ENCODE data around the gene SCYGR8.
A peak's percentile ranks its signal among the peaks of the same experiment; 100 is the strongest.
"Not testable (repeated sequence)": the region's sequence is repeated elsewhere in the genome, so short reads cannot be mapped to it uniquely, and the experiment has no call there.

SCYGR8 gene

GRCh38 chr2:227724394-227725039 is 21.2 kb upstream of the SCYGR8 start, which contains the start of gene SCYGR6:
Gene SCYGR6, minus strand, starts transcription at chr2:227724757. Its CDS starts 0 bp downstream, at chr2:227724757.
- H3K27me3 Mint-ChIP-seq, result peaks cover 10% of the 10 kb centered on the region
- no peaks in the 10 kb centered on the region for H3K9me3 Mint-ChIP-seq
- no peaks in the 10 kb centered on the region for H3K36me3 Mint-ChIP-seq (ENCODE audit: low read depth)
- H3K4me3 Mint-ChIP-seq, result no peak within 1 kb of the TSS
- ATAC-seq (no peak), DNase-seq (no peak)
- H3K4me1 Mint-ChIP-seq, result no peaks in the 10 kb centered on the region
- H3K27ac Mint-ChIP-seq, result no peak within 1 kb of the TSS

- ATAC-seq (no peak), DNase-seq (no peak)
- H3K4me3 Mint-ChIP-seq, result no peak within 1 kb of the TSS
- H3K36me3 Mint-ChIP-seq (ENCODE audit: low read depth), result no peaks in the 10 kb centered on the region
- no peak within 1 kb of the TSS for H3K27ac Mint-ChIP-seq
- peaks cover 7% of the 10 kb centered on the region for H3K27me3 Mint-ChIP-seq
- H3K4me1 Mint-ChIP-seq, result no peaks in the 10 kb centered on the region
- no peaks in the 10 kb centered on the region for H3K9me3 Mint-ChIP-seq
Measured at GRCh38 chr2:227728035-227728434, 17.7 kb upstream of the SCYGR8 start, which contains the start of gene SCYGR7. Gene SCYGR7, plus strand, starts transcription at chr2:227728335. Its CDS starts 0 bp downstream, at chr2:227728335.

GRCh38 chr2:227739351-227739750 is 6.3 kb upstream of the SCYGR8 start:
- ATAC-seq (no peak), DNase-seq (no peak)
- H3K4me1 Mint-ChIP-seq, result no peaks in the 10 kb centered on the region
- no peaks in the 10 kb centered on the region for H3K9me3 Mint-ChIP-seq
- H3K27me3 Mint-ChIP-seq, result no peaks in the 10 kb centered on the region
- H3K36me3 Mint-ChIP-seq (ENCODE audit: low read depth), result no peaks in the 10 kb centered on the region
- no peak overlapping the region for H3K4me3 Mint-ChIP-seq
- no peak overlapping the region for H3K27ac Mint-ChIP-seq

- H3K36me3 Mint-ChIP-seq (ENCODE audit: low read depth); H3K9me3 Mint-ChIP-seq; H3K27me3 Mint-ChIP-seq; DNase-seq; ATAC-seq; H3K4me3 Mint-ChIP-seq; H3K4me1 Mint-ChIP-seq; H3K27ac Mint-ChIP-seq: not testable (repeated sequence)
Measured at GRCh38 chr2:227740705-227741104, 5.0 kb upstream of the SCYGR8 start.

GRCh38 chr2:227748079-227748478 is 2.4 kb downstream of the SCYGR8 start:
- Mint-ChIP-seq H3K27me3 (no peaks in the 10 kb centered on the region), H3K36me3 (ENCODE audit: low read depth) (no peaks in the 10 kb centered on the region), H3K9me3 (no peaks in the 10 kb centered on the region), H3K4me1 (no peaks in the 10 kb centered on the region), H3K27ac (no peak overlapping the region), H3K4me3 (no peak overlapping the region)
- DNase-seq (no peak), ATAC-seq (no peak)

DNA sequence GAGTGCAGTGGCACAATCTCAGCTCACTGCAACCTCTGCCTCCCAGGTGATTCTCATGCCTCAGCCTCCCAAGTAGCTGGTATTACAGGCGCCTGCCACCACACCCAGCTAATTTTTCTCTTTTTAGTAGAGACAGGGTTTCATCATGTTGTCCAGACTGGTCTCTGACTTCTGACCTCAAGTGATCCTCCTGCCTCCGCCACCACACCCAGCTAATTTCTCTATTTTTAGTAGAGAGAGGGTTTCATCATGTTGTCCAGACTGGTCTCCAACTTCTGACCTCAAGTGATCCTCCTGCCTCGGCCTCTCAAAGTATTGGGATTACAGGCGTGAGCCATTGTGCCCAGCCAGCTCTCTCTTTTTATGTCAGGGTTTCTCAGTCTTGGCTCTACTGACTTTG is 10.6 kb downstream of the SCYGR8 start:
- not testable (repeated sequence) for H3K9me3 Mint-ChIP-seq; H3K36me3 Mint-ChIP-seq (ENCODE audit: low read depth); H3K4me3 Mint-ChIP-seq; ATAC-seq; H3K27ac Mint-ChIP-seq; H3K27me3 Mint-ChIP-seq; DNase-seq; H3K4me1 Mint-ChIP-seq

DNA sequence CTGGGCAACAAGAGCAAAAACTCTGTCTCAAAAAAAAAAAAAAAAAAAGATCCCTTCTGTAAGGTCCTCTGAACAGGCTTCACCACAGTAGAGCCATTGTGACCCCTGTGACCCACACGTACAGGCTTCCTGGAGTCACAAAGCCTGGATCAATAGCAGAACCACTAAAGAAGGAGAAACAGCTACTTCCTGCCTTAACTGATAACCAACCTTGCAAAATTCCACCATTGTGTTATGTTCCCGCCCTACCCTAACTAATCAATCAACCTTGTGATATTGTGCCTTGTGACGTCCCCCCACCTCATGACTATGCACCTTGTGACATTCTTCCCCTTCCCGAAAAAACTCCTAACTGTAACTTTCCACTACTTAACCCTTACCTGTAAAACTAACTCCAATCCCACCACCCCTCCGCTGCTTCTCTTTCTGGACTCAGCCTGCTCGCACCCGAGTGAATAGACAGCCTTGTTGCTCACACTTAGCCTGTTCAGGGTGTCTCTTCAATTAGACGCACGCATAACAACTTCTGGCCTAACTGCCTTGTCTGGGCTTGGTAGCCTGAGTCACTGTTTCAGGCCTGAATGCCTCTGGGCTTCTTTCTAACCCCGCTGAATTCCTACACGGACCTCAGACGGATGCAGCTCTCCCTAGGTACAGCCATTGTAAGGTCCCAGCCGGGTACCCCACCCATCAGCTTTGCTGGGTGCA is 13.9 kb downstream of the SCYGR8 start:
- Mint-ChIP-seq H3K4me1 (no peaks in the 10 kb centered on the region), H3K27ac (no peak overlapping the region), H3K36me3 (ENCODE audit: low read depth) (no peaks in the 10 kb centered on the region), H3K4me3 (no peak overlapping the region), H3K27me3 (no peaks in the 10 kb centered on the region), H3K9me3 (no peaks in the 10 kb centered on the region)
- ATAC-seq (no peak), DNase-seq (no peak)

GRCh38 chr2:227761740-227762476 is 16.2 kb downstream of the SCYGR8 start:
- Mint-ChIP-seq H3K36me3 (ENCODE audit: low read depth) (no peaks in the 10 kb centered on the region), H3K4me3 (no peak overlapping the region), H3K27me3 (no peaks in the 10 kb centered on the region), H3K27ac (no peak overlapping the region), H3K9me3 (no peaks in the 10 kb centered on the region), H3K4me1 (no peaks in the 10 kb centered on the region)
- DNase-seq (no peak), ATAC-seq (no peak)

DNA sequence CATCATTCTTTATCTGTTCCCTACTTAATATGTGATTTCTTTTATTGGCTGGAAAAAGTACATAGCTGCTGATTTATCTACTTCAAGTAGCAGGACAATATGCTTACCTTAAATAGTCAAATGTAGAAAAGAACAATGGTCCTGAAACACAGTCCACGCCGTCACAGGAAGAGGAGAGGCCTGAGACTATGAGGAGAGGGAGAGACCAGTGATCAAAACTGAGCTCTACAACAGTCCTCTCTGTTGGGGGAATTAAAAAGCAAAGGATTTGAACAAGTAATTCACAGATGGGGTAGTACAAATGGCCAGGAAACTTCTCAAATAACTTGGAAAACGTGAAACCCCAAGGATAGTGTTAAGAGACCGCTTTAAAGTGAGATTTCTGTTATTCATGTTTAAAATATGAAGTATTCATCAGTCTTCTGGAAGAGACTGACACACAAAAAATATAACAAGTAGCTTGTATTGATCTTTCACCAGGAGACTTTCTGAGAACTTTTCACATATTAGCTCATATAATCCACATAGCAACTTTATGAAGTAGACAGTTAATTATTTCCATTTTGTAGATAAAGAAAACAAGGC is 20.2 kb downstream of the SCYGR8 start:
- no peaks in the 10 kb centered on the region for H3K36me3 Mint-ChIP-seq (ENCODE audit: low read depth)
- no peak overlapping the region for H3K27ac Mint-ChIP-seq
- DNase-seq (no peak), ATAC-seq (no peak)
- H3K4me1 Mint-ChIP-seq, result no peaks in the 10 kb centered on the region
- H3K4me3 Mint-ChIP-seq, result no peak overlapping the region
- no peaks in the 10 kb centered on the region for H3K9me3 Mint-ChIP-seq
- H3K27me3 Mint-ChIP-seq, result no peaks in the 10 kb centered on the region

DNA sequence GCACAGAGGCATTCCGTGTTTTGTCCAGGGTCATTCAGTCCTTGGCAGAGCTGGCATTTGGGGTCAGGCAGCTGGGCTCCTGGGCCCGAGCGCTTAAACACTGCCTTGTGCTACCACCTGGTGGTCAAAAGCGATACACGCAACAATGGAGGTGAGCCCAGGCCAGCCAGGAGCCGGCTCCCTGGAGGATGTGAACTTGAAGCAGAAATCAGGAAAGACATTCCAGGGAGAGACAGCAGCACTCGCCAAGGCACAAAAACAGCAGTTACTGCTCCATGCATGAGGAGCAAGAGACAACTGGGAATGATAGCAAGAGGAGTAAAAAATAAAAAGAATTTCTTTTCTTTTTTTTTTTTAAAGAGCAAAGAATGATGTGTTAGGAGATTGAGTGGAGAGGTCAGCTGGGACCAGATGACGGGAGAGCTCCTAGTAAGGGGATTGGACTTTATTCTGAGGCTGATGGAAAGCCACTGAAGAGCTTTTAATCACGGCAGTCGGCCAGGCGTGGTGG is 20.7 kb downstream of the SCYGR8 start:
- no peaks in the 10 kb centered on the region for H3K36me3 Mint-ChIP-seq (ENCODE audit: low read depth)
- H3K4me3 Mint-ChIP-seq, result no peak overlapping the region
- no peaks in the 10 kb centered on the region for H3K27me3 Mint-ChIP-seq
- no peaks in the 10 kb centered on the region for H3K4me1 Mint-ChIP-seq
- ATAC-seq, result peak; percentile 88
- no peaks in the 10 kb centered on the region for H3K9me3 Mint-ChIP-seq
- no peak overlapping the region for H3K27ac Mint-ChIP-seq
- DNase-seq, result peak; percentile 68

DNA sequence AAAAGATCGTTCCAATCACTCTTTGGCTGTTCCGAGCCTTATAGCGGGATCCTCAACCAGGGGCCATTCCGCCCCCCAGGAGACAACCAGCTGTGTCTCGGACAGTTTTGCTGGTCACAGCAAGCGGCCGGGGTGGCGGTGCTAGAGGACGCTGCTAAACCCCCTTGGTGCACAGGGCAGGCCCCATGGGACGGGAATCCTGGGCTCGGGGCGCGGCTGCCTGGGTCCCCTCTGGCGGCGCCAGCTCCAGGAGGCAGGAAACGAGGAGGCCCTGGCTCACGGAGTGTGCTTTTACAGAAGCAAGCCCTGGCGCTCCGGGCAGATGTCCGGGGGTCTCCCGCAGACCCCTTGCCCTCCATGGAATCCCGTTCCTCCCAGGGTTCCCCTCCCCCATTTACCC is 22.1 kb downstream of the SCYGR8 start:
- H3K36me3 Mint-ChIP-seq (ENCODE audit: low read depth), result no peaks in the 10 kb centered on the region
- DNase-seq (no peak), ATAC-seq (no peak)
- H3K9me3 Mint-ChIP-seq, result no peaks in the 10 kb centered on the region
- no peaks in the 10 kb centered on the region for H3K27me3 Mint-ChIP-seq
- no peaks in the 10 kb centered on the region for H3K4me1 Mint-ChIP-seq
- no peak overlapping the region for H3K27ac Mint-ChIP-seq
- no peak overlapping the region for H3K4me3 Mint-ChIP-seq

GRCh38 chr2:227772197-227772661 is 26.5 kb downstream of the SCYGR8 start:
- Mint-ChIP-seq H3K27ac (no peak overlapping the region), H3K4me1 (peaks cover 26% of the 10 kb centered on the region), H3K27me3 (peaks cover 2% of the 10 kb centered on the region), H3K9me3 (no peaks in the 10 kb centered on the region), H3K36me3 (ENCODE audit: low read depth) (no peaks in the 10 kb centered on the region), H3K4me3 (no peak overlapping the region)
- no peak for ATAC-seq
- no peak for DNase-seq

- Mint-ChIP-seq H3K27ac (no peak overlapping the region), H3K4me1 (peaks cover 26% of the 10 kb centered on the region), H3K36me3 (ENCODE audit: low read depth) (no peaks in the 10 kb centered on the region), H3K27me3 (peaks cover 2% of the 10 kb centered on the region), H3K9me3 (no peaks in the 10 kb centered on the region), H3K4me3 (no peak overlapping the region)
- DNase-seq (no peak), ATAC-seq (no peak)
Measured at GRCh38 chr2:227772932-227773331, 27.2 kb downstream of the SCYGR8 start.

- H3K4me1 Mint-ChIP-seq, result peaks cover 26% of the 10 kb centered on the region
- H3K9me3 Mint-ChIP-seq, result no peaks in the 10 kb centered on the region
- no peak for DNase-seq
- peaks cover 6% of the 10 kb centered on the region for H3K27me3 Mint-ChIP-seq
- ATAC-seq, result no peak
- peak overlapping the region; percentile 5 for H3K4me3 Mint-ChIP-seq
- peak overlapping the region; percentile 81 for H3K27ac Mint-ChIP-seq
- H3K36me3 Mint-ChIP-seq (ENCODE audit: low read depth), result no peaks in the 10 kb centered on the region
Measured at GRCh38 chr2:227774011-227774624, 28.4 kb downstream of the SCYGR8 start.
